ENCODE measurements around the gene C5. TPM values are rescaled to one million over a fixed set of nuclear protein-coding genes. Genes with fewer than 3 reads are reported as not detected.

Gene C5
- total and polyA plus RNA-seq, 2 donors (not counting 1 experiment from before 2014, with no cell fraction given): 1.9 to 7.3 TPM

GRCh38 chr9:120941046-120941770 is 108.9 kb downstream of the C5 start:
- H3K36me3 ChIP-seq (ENCODE audit: control insufficient read depth, insufficient read depth, low read length): no peaks in the 10 kb centered on the region
- no peaks in the 10 kb centered on the region for H3K27me3 ChIP-seq (ENCODE audit: control insufficient read depth, insufficient read depth, low read length)
- peak overlapping the region; percentile 47 for H2AFZ ChIP-seq (ENCODE audit: low read length)
- H3K9ac ChIP-seq (ENCODE audit: insufficient read depth, low read length): no peak overlapping the region
- peaks cover 18% of the 10 kb centered on the region for H3K4me1 ChIP-seq (ENCODE audit: control insufficient read depth, extremely low read depth, insufficient read depth, low read length)
- DNase-seq (ENCODE audit: low read depth in 2 of 2): peak in 1 of 2 donors; percentile 59
- H3K9me3 ChIP-seq (ENCODE audit: control insufficient read depth, insufficient read depth, low read depth, low read length): no peaks in the 10 kb centered on the region
- H3K4me3 ChIP-seq (replicated peaks in 1 of 4; ENCODE audit: control extremely low read depth in 1 of 4, insufficient read depth in 1 of 4, low read depth in 3 of 4, low read length in 4 of 4): no peak overlapping the region
- no peaks in the 10 kb centered on the region for H3K79me2 ChIP-seq (ENCODE audit: control insufficient read depth, insufficient read depth, low read length)
- peak overlapping the region; percentile 68 for H3K4me2 ChIP-seq (ENCODE audit: extremely low read depth, insufficient read depth, low read length)
- H3K27ac ChIP-seq (ENCODE audit: insufficient read depth, low read length): no peak overlapping the region
- TF ChIP-seq CTCF (conservative IDR thresholded peaks at IDR 0.05 in 1 of 2, IDR thresholded peaks at IDR 0.05 in 1 of 2; ENCODE audit: low read depth in 1 of 2, low read length in 2 of 2) (no peak), EZH2 (IDR thresholded peaks at IDR 0.05; ENCODE audit: low read length, missing control alignments) (no peak)
- no peaks in the 10 kb centered on the region for H4K20me1 ChIP-seq (ENCODE audit: control insufficient read depth, extremely low read depth, insufficient read depth, low read length)

GRCh38 chr9:120940573-120940972 is 109.5 kb downstream of the C5 start:
- Histone ChIP-seq H2AFZ (ENCODE audit: low read length) (no peak overlapping the region), H4K20me1 (ENCODE audit: control insufficient read depth, extremely low read depth, insufficient read depth, low read length) (no peaks in the 10 kb centered on the region), H3K4me2 (ENCODE audit: extremely low read depth, insufficient read depth, low read length) (no peak overlapping the region), H3K9me3 (ENCODE audit: control insufficient read depth, insufficient read depth, low read depth, low read length) (no peaks in the 10 kb centered on the region), H3K27ac (ENCODE audit: insufficient read depth, low read length) (no peak overlapping the region), H3K36me3 (ENCODE audit: control insufficient read depth, insufficient read depth, low read length) (no peaks in the 10 kb centered on the region), H3K4me1 (ENCODE audit: control insufficient read depth, extremely low read depth, insufficient read depth, low read length) (peaks cover 21% of the 10 kb centered on the region), H3K27me3 (ENCODE audit: control insufficient read depth, insufficient read depth, low read length) (no peaks in the 10 kb centered on the region), H3K79me2 (ENCODE audit: control insufficient read depth, insufficient read depth, low read length) (no peaks in the 10 kb centered on the region), H3K4me3 (replicated peaks in 1 of 4; ENCODE audit: control extremely low read depth in 1 of 4, insufficient read depth in 1 of 4, low read depth in 3 of 4, low read length in 4 of 4) (no peak overlapping the region), H3K9ac (ENCODE audit: insufficient read depth, low read length) (no peak overlapping the region)
- TF ChIP-seq EZH2 (IDR thresholded peaks at IDR 0.05; ENCODE audit: low read length, missing control alignments): no peak
- no peak for TF ChIP-seq CTCF (conservative IDR thresholded peaks at IDR 0.05 in 1 of 2, IDR thresholded peaks at IDR 0.05 in 1 of 2; ENCODE audit: low read depth in 1 of 2, low read length in 2 of 2)
- DNase-seq (ENCODE audit: low read depth in 2 of 2): no peak

GRCh38 chr9:120938851-120939250 is 111.2 kb downstream of the C5 start:
- Histone ChIP-seq H3K4me2 (ENCODE audit: extremely low read depth, insufficient read depth, low read length) (no peak overlapping the region), H3K27me3 (ENCODE audit: control insufficient read depth, insufficient read depth, low read length) (no peaks in the 10 kb centered on the region), H3K36me3 (ENCODE audit: control insufficient read depth, insufficient read depth, low read length) (no peaks in the 10 kb centered on the region), H3K4me3 (replicated peaks in 1 of 4; ENCODE audit: control extremely low read depth in 1 of 4, insufficient read depth in 1 of 4, low read depth in 3 of 4, low read length in 4 of 4) (no peak overlapping the region), H2AFZ (ENCODE audit: low read length) (no peak overlapping the region), H3K9ac (ENCODE audit: insufficient read depth, low read length) (no peak overlapping the region), H3K9me3 (ENCODE audit: control insufficient read depth, insufficient read depth, low read depth, low read length) (no peaks in the 10 kb centered on the region), H3K27ac (ENCODE audit: insufficient read depth, low read length) (no peak overlapping the region), H3K4me1 (ENCODE audit: control insufficient read depth, extremely low read depth, insufficient read depth, low read length) (peaks cover 26% of the 10 kb centered on the region), H3K79me2 (ENCODE audit: control insufficient read depth, insufficient read depth, low read length) (no peaks in the 10 kb centered on the region), H4K20me1 (ENCODE audit: control insufficient read depth, extremely low read depth, insufficient read depth, low read length) (no peaks in the 10 kb centered on the region)
- TF ChIP-seq EZH2 (IDR thresholded peaks at IDR 0.05; ENCODE audit: low read length, missing control alignments): no peak
- no peak for TF ChIP-seq CTCF (conservative IDR thresholded peaks at IDR 0.05 in 1 of 2, IDR thresholded peaks at IDR 0.05 in 1 of 2; ENCODE audit: low read depth in 1 of 2, low read length in 2 of 2)
- DNase-seq (ENCODE audit: low read depth in 2 of 2): no peak

Measured in fibroblast of lung (primary cell).